T-helper 2 cell treated with Interferon-gamma antibody and Interleukin-4, amounts not matched to agents 100 ng/mL and 5 ng/mL, for 36 hours (primary cell): ENCODE measurements around the gene REG1B. TPM values are rescaled to one million over a fixed set of nuclear protein-coding genes. Genes with fewer than 3 reads are reported as not detected.
"Not testable (repeated sequence)": the region's sequence is repeated elsewhere in the genome, so short reads cannot be mapped to it uniquely, and the experiment has no call there.

ENCODE experiments used
- intact Hi-C: fragments of 100-400 bp; cut with micrococcal nuclease; formaldehyde crosslinking; loops from one replicate; pipeline ENCODE4 v1.15.1; 2023
- total RNA-seq: library from RNA; stranded (reverse); gene quantifications from 2 replicates; pipeline ENCODE4 v1.2.3, GENCODE V29; 2022

Gene REG1B
- total RNA-seq, 1 donor from 2014 or later: not detected

- intact Hi-C loops: no loop called here
Measured at GRCh38 chr2:79084495-79085135, 3.2 kb downstream of the REG1B start.

GRCh38 chr2:79083597-79084251 is 4.1 kb downstream of the REG1B start:
- intact Hi-C loops: no loop called here

GRCh38 chr2:79082987-79083386 is 4.8 kb downstream of the REG1B start:
- intact Hi-C loops: no loop called here

- intact Hi-C loops: no loop called here
Measured at GRCh38 chr2:79071078-79071477, 16.7 kb downstream of the REG1B start.

GRCh38 chr2:79065201-79065600 is 22.6 kb downstream of the REG1B start:
- intact Hi-C loops: no loop called here

GRCh38 chr2:79054769-79055168 is 33.0 kb downstream of the REG1B start:
- intact Hi-C loops: not testable (repeated sequence)

- intact Hi-C loops: not testable (repeated sequence)
Measured at GRCh38 chr2:79053486-79053885, 34.3 kb downstream of the REG1B start.

GRCh38 chr2:79041032-79041448 is 46.8 kb downstream of the REG1B start:
- intact Hi-C loops: no loop called here

- intact Hi-C loops: no loop called here
Measured at GRCh38 chr2:79039944-79040343, 47.8 kb downstream of the REG1B start.

Other genes with a start within 250 kb of the REG1B start
- not detected in 2 replicates for gene REG3G, start 62.3 kb downstream of the REG1B start, total RNA-seq
- gene REG1A, start 32.5 kb upstream of the REG1B start, total RNA-seq: not detected in 2 replicates
- gene REG3A, start 71.8 kb upstream of the REG1B start, total RNA-seq: not detected in 2 replicates